Measurements from ENCODE around the gene TGFB2. TPM values are rescaled to one million over a fixed set of nuclear protein-coding genes. Genes with fewer than 3 reads are reported as not detected.

Gene TGFB2
- polyA plus RNA-seq, 1 donor from 2014 or later: 0.10 TPM

GRCh38 chr1:218357211-218357892, 12.2 kb downstream of the TGFB2 start:
- H3K27me3 ChIP-seq (ENCODE audit: insufficient read depth, low read depth, low read length): no peaks in the 10 kb centered on the region
- no peaks in the 10 kb centered on the region for H3K9me2 ChIP-seq (ENCODE audit: insufficient read depth, low read length)
- no peak overlapping the region for H2AFZ ChIP-seq (ENCODE audit: low read depth, low read length)
- no peaks in the 10 kb centered on the region for H4K20me1 ChIP-seq (ENCODE audit: insufficient read depth)
- H3K27ac ChIP-seq (ENCODE audit: low read length): no peak overlapping the region
- no peak for TF ChIP-seq SMC3 (conservative IDR thresholded peaks at IDR 0.05; ENCODE audit: poor library complexity)
- TF ChIP-seq TAF1 (IDR thresholded peaks at IDR 0.05; ENCODE audit: low read depth): no peak
- no peak for TF ChIP-seq MXI1 (conservative IDR thresholded peaks at IDR 0.05; ENCODE audit: poor library complexity, severe bottlenecking)
- TF ChIP-seq POLR2AphosphoS5 (IDR thresholded peaks at IDR 0.05): no peak
- no peak for TF ChIP-seq EZH2 (IDR thresholded peaks at IDR 0.05; ENCODE audit: borderline replicate concordance, insufficient read depth, low read length, poor library complexity, severe bottlenecking)
- no peak for TF ChIP-seq EP300 (conservative IDR thresholded peaks at IDR 0.05; ENCODE audit: poor library complexity, severe bottlenecking)
- TF ChIP-seq CTCF (IDR thresholded peaks at IDR 0.05; ENCODE audit: poor library complexity, severe bottlenecking): no peak
- TF ChIP-seq REST (IDR thresholded peaks at IDR 0.05; ENCODE audit: borderline replicate concordance): no peak
- TF ChIP-seq RAD21 (conservative IDR thresholded peaks at IDR 0.05): no peak
- no peaks in the 10 kb centered on the region for H3K9me3 ChIP-seq (ENCODE audit: low read length)
- H3F3A ChIP-seq (ENCODE audit: insufficient read depth, low read length, poor library complexity, severe bottlenecking): no peaks in the 10 kb centered on the region
- H3K4me2 ChIP-seq (ENCODE audit: low read length): no peak overlapping the region
- no peaks in the 10 kb centered on the region for H3K36me3 ChIP-seq (ENCODE audit: insufficient read depth, low read length)
- H3K9ac ChIP-seq (ENCODE audit: low read length): no peak overlapping the region
- H3K4me3 ChIP-seq (ENCODE audit: low read length): no peak overlapping the region
- H3K79me2 ChIP-seq (replicated peaks; ENCODE audit: insufficient read depth, low read length): no peaks in the 10 kb centered on the region

- TF ChIP-seq REST (IDR thresholded peaks at IDR 0.05; ENCODE audit: borderline replicate concordance) (no peak), TAF1 (IDR thresholded peaks at IDR 0.05; ENCODE audit: low read depth) (no peak), MXI1 (conservative IDR thresholded peaks at IDR 0.05; ENCODE audit: poor library complexity, severe bottlenecking) (no peak), RAD21 (conservative IDR thresholded peaks at IDR 0.05) (no peak), POLR2AphosphoS5 (IDR thresholded peaks at IDR 0.05) (no peak), CTCF (IDR thresholded peaks at IDR 0.05; ENCODE audit: poor library complexity, severe bottlenecking) (no peak), EP300 (conservative IDR thresholded peaks at IDR 0.05; ENCODE audit: poor library complexity, severe bottlenecking) (no peak), SMC3 (conservative IDR thresholded peaks at IDR 0.05; ENCODE audit: poor library complexity) (no peak), EZH2 (IDR thresholded peaks at IDR 0.05; ENCODE audit: borderline replicate concordance, insufficient read depth, low read length, poor library complexity, severe bottlenecking) (no peak)
- Histone ChIP-seq H3K9ac (ENCODE audit: low read length) (no peak overlapping the region), H3K9me3 (ENCODE audit: low read length) (no peaks in the 10 kb centered on the region), H3F3A (ENCODE audit: insufficient read depth, low read length, poor library complexity, severe bottlenecking) (no peaks in the 10 kb centered on the region), H3K4me2 (ENCODE audit: low read length) (no peak overlapping the region), H3K9me2 (ENCODE audit: insufficient read depth, low read length) (no peaks in the 10 kb centered on the region), H3K79me2 (replicated peaks; ENCODE audit: insufficient read depth, low read length) (no peaks in the 10 kb centered on the region), H3K4me3 (ENCODE audit: low read length) (no peak overlapping the region), H3K27me3 (ENCODE audit: insufficient read depth, low read depth, low read length) (no peaks in the 10 kb centered on the region), H2AFZ (ENCODE audit: low read depth, low read length) (no peak overlapping the region), H3K36me3 (ENCODE audit: insufficient read depth, low read length) (no peaks in the 10 kb centered on the region), H4K20me1 (ENCODE audit: insufficient read depth) (no peaks in the 10 kb centered on the region), H3K27ac (ENCODE audit: low read length) (no peak overlapping the region)
Measured at GRCh38 chr1:218357893-218358232, 12.7 kb downstream of the TGFB2 start.

Measured in neural cell (in vitro differentiated cells).